Sigmoid colon (tissue), 4 donors: ENCODE measurements around the gene DDR2.

Experiments
- CTCF ChIP-seq, 4 experiments: fragments of 450-650 bp in 3 of 4; fragments of 200-600 bp in 1 of 4; IDR thresholded peaks; one replicate each; pipeline ENCODE4 v1.5.1; 2016 to 2019; ENCODE audit warnings: antibody characterized with exemption in 4 of 4, mild to moderate bottlenecking in 3 of 4, moderate library complexity in 2 of 4
- EP300 ChIP-seq, 4 donors: sonication (generic); formaldehyde crosslinking; IDR thresholded peaks; one replicate each; pipeline ENCODE4 v1.6.1; 2017; ENCODE audit warnings: antibody characterized with exemption in 4 of 4
- POLR2A ChIP-seq, 2 donors: fragments of 450-650 bp; IDR thresholded peaks; one replicate each; pipeline ENCODE4 v1.6.1; 2016; ENCODE audit warnings: antibody characterized with exemption in 2 of 2, mild to moderate bottlenecking in 2 of 2, moderate library complexity in 2 of 2
- POLR2AphosphoS5 ChIP-seq, 4 donors: sonication (generic); formaldehyde crosslinking; IDR thresholded peaks; one replicate each; pipeline ENCODE4 v1.6.1; 2017; ENCODE audit warnings: antibody characterized with exemption in 4 of 4

GRCh38 chr1:162663589-162664106 is 31.4 kb downstream of the DDR2 start:
- no peak for TF ChIP-seq CTCF (IDR thresholded peaks at IDR 0.05)
- TF ChIP-seq EP300 (IDR thresholded peaks at IDR 0.05), result no peak
- no peak for TF ChIP-seq POLR2A (IDR thresholded peaks at IDR 0.05)
- peak in 2 of 4 donors; percentile 7 to 58 for TF ChIP-seq POLR2AphosphoS5 (IDR thresholded peaks at IDR 0.05)
